IMR-90 (cell line): ENCODE measurements around the gene PRKCA. TPM values are rescaled to one million over a fixed set of nuclear protein-coding genes. Genes with fewer than 3 reads are reported as not detected.

Experiments used
- ATAC-seq: fragments of 200-7000 bp; cut with Tn5 transposase; 2 replicates; pipeline ENCODE4 v1.9.1; 2020; ENCODE audit warnings: low read depth, mild to moderate bottlenecking, moderate library complexity
- BruUV-seq: library from RNA; stranded (reverse); fragments of 400-500 nt; replicated peaks from 2 replicates; lab custom pipeline; 2021; lab: Mats Ljungman, UMichigan
- CTCF ChIA-PET: fragments of 300-600 bp; formaldehyde crosslinking; extraction: SDS; loops from one replicate; lab custom pipeline; 2021; ENCODE audit warnings: antibody characterized with exemption; lab: Yijun Ruan, JAX
- POLR2A ChIA-PET: fragments of 300-600 bp; sonication (Branson Sonifier 250); formaldehyde crosslinking; loops from one replicate; lab custom pipeline; 2022; ENCODE audit warnings: antibody characterized with exemption; ENCODE audit not compliant: unreplicated experiment; lab: Charles Lee
- DNase-seq: peaks from one replicate; pipeline ENCODE4 v3.0.0; 2013
- H2AFZ ChIP-seq: replicated peaks from 2 replicates; pipeline ENCODE3; 2013; ENCODE audit warnings: low read length, mild to moderate bottlenecking; ENCODE audit not compliant: poor library complexity
- H2AK5ac ChIP-seq: 2 replicates; pipeline ENCODE4 v1.6.1; 2013; ENCODE audit warnings: low read depth, low read length, inconsistent platforms
- H2AK9ac ChIP-seq: replicated peaks from 2 replicates; pipeline ENCODE3; 2013; ENCODE audit warnings: mild to moderate bottlenecking, low read depth, low read length, moderate library complexity; ENCODE audit not compliant: poor library complexity
- H2BK120ac ChIP-seq: 2 replicates; pipeline ENCODE4 v1.6.1; 2013; ENCODE audit warnings: low read depth, low read length, inconsistent platforms
- H2BK15ac ChIP-seq: 3 replicates; pipeline ENCODE4 v1.6.1; 2013; ENCODE audit warnings: low read depth, low read length, inconsistent platforms
- H2BK20ac ChIP-seq: 2 replicates; pipeline ENCODE4 v1.6.1; 2013; ENCODE audit warnings: low read depth, mild to moderate bottlenecking, inconsistent platforms, low read length, moderate library complexity
- H2BK5ac ChIP-seq: 2 replicates; pipeline ENCODE4 v1.6.1; 2013; ENCODE audit warnings: mild to moderate bottlenecking, low read depth, low read length, inconsistent platforms; ENCODE audit not compliant: poor library complexity, severe bottlenecking
- H3K14ac ChIP-seq: replicated peaks from 2 replicates; pipeline ENCODE4 v1.6.1; 2013; ENCODE audit warnings: low read depth, low read length, inconsistent platforms
- H3K18ac ChIP-seq: 2 replicates; pipeline ENCODE4 v1.6.1; 2013; ENCODE audit warnings: low read depth, low read length, control low read depth
- H3K23ac ChIP-seq: 2 replicates; pipeline ENCODE4 v1.6.1; 2013; ENCODE audit warnings: low read depth, low read length, inconsistent platforms
- H3K27ac ChIP-seq: 2 replicates; pipeline ENCODE4 v1.5.1; 2013; ENCODE audit warnings: mild to moderate bottlenecking, control low read depth, low read length; ENCODE audit not compliant: insufficient read depth
- H3K27me3 ChIP-seq: 2 replicates; pipeline ENCODE4 v1.6.1; 2013; ENCODE audit warnings: low read length; ENCODE audit not compliant: control insufficient read depth, insufficient read depth
- H3K36me3 ChIP-seq: 2 replicates; pipeline ENCODE4 v1.6.1; 2013; ENCODE audit warnings: low read length, mixed read lengths; ENCODE audit not compliant: control insufficient read depth, insufficient read depth
- H3K4ac ChIP-seq: 2 replicates; pipeline ENCODE4 v1.6.1; 2013; ENCODE audit warnings: low read depth, low read length, inconsistent platforms
- H3K4me1 ChIP-seq: 2 replicates; pipeline ENCODE4 v1.6.1; 2013; ENCODE audit warnings: low read length, mixed read lengths; ENCODE audit not compliant: control insufficient read depth, insufficient read depth
- H3K4me2 ChIP-seq: 2 replicates; pipeline ENCODE4 v1.6.1; 2013; ENCODE audit warnings: low read depth, mild to moderate bottlenecking, control low read depth, low read length, moderate library complexity
- H3K4me3 ChIP-seq: 2 replicates; pipeline ENCODE4 v1.5.1; 2013; ENCODE audit warnings: low read depth, mild to moderate bottlenecking, control low read depth, low read length, moderate library complexity; ENCODE audit not compliant: insufficient read depth
- H3K56ac ChIP-seq: 2 replicates; pipeline ENCODE4 v1.6.1; 2013; ENCODE audit warnings: low read length, inconsistent platforms; ENCODE audit not compliant: insufficient read depth; ENCODE audit errors: extremely low read depth
- H3K79me1 ChIP-seq, 2 experiments: 2 replicates each; pipeline ENCODE4 v1.6.1; 2013; ENCODE audit warnings: low read length in 2 of 2, inconsistent platforms in 1 of 2, low read depth in 1 of 2
- H3K9ac ChIP-seq: 2 replicates; pipeline ENCODE4 v1.6.1; 2013; ENCODE audit warnings: low read depth, low read length, control low read depth
- H3K9me1 ChIP-seq: 2 replicates; pipeline ENCODE4 v1.6.1; 2013; ENCODE audit warnings: low read length, inconsistent platforms; ENCODE audit not compliant: insufficient read depth
- H3K9me3 ChIP-seq: 2 replicates; pipeline ENCODE4 v1.6.1; 2013; ENCODE audit warnings: low read length; ENCODE audit not compliant: control insufficient read depth, insufficient read depth
- H4K20me1 ChIP-seq: 2 replicates; pipeline ENCODE4 v1.6.1; 2013; ENCODE audit warnings: low read length, inconsistent platforms; ENCODE audit not compliant: insufficient read depth
- H4K5ac ChIP-seq: 2 replicates; pipeline ENCODE4 v1.6.1; 2013; ENCODE audit warnings: mild to moderate bottlenecking, low read depth, low read length, control low read depth
- H4K8ac ChIP-seq, 2 experiments: 2 replicates each; pipeline ENCODE4 v1.6.1; 2013; ENCODE audit warnings: low read depth in 2 of 2, low read length in 2 of 2, control low read depth in 1 of 2, inconsistent platforms in 1 of 2
- H4K91ac ChIP-seq: 2 replicates; pipeline ENCODE4 v1.6.1; 2013; ENCODE audit warnings: low read depth, low read length, inconsistent platforms; ENCODE audit not compliant: insufficient read depth
- CTCF ChIP-seq: conservative IDR thresholded peaks from 2 replicates; pipeline ENCODE4 v1.5.1; 2012; ENCODE audit warnings: mild to moderate bottlenecking, low read depth, low read length, improper control_type of control experiment
- MAZ ChIP-seq: IDR thresholded peaks from 2 replicates; pipeline ENCODE4 v1.6.1; 2012; ENCODE audit warnings: low read depth, mild to moderate bottlenecking, low read length, improper control_type of control experiment, moderate library complexity, borderline replicate concordance
- MXI1 ChIP-seq: IDR thresholded peaks from 2 replicates; pipeline ENCODE4 v1.6.1; 2012; ENCODE audit warnings: low read depth, mild to moderate bottlenecking, low read length, moderate library complexity, borderline replicate concordance
- RFX5 ChIP-seq: IDR thresholded peaks from 2 replicates; pipeline ENCODE4 v1.8.0; 2012; ENCODE audit warnings: low read depth, mild to moderate bottlenecking, low read length, moderate library complexity
- WGBS, 2 experiments: methylation state at CpG; one replicate each; pipeline versions ENCODE4 v1.1.5 to v1.1.7; 2013; ENCODE audit warnings: missing lambda C conversion rate in 2 of 2; ENCODE audit not compliant: insufficient read length in 1 of 2; ENCODE audit errors: extremely low coverage in 2 of 2; 5-methylcytosine and 5-hydroxymethylcytosine counted together
- dilution Hi-C: fragments of 300-500 bp; cut with HindIII; formaldehyde crosslinking; loops from one replicate; pipeline ENCODE4 v1.14.3; 2018; ENCODE audit warnings: low sequenced_read_pairs; ENCODE audit not compliant: unreplicated experiment
- in situ Hi-C: fragments of 300-500 bp; cut with MboI; formaldehyde crosslinking; loops from 3 replicates; pipeline ENCODE4 v1.14.3; 2019; ENCODE audit warnings: low sequenced_read_pairs, inconsistent platforms, mixed read lengths
- intact Hi-C: fragments of 100-400 bp; cut with micrococcal nuclease; formaldehyde crosslinking; loops from 2 replicates; pipeline ENCODE4 v1.10.0; 2022
- polyA plus RNA-seq, 3 experiments: library from polyadenylated mRNA; depleted of rRNA; stranded (reverse); fragments of >200 nt; gene quantifications; 2 replicates each; pipeline ENCODE4 v1.2.3, GENCODE V29; 2012; ENCODE audit warnings: low replicate concordance in 1 of 3
- total RNA-seq: library from RNA; depleted of rRNA; stranded (reverse); fragments of >200 nt; gene quantifications from 2 replicates; pipeline ENCODE4 v1.2.3, GENCODE V29; 2012

PRKCA gene
- total and polyA plus RNA-seq, 2 of the 4 experiments (the other 2 are of a cell fraction), result 31.0 to 46.0 TPM

- TF ChIP-seq CTCF, result no peak
- no peak for TF ChIP-seq MXI1
Measured at GRCh38 chr17:66691644-66692420, 389.4 kb downstream of the PRKCA start (continued).

DNA sequence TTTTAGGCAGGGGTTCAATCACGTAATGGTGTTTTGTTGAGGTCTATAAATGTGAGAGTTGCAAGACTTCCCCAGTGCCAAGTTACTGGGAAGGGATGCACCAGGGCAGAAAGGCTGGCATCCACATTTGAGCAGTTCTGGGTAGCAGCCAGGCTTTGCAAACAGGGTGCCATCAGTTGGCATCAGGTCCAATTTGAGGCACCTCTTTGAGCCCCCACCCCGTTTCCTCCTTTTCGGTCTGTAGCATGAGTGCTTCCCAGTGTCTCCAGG lies 389.9 kb downstream of the PRKCA start:
- Histone ChIP-seq H4K20me1 (peaks cover 5% of the 10 kb centered on the region; the same call in 1 of the 2 replicates), H3K9me1 (peaks cover 8% of the 10 kb centered on the region), H2AK9ac (no peak overlapping the region), H3K4me1 (peaks cover 11% of the 10 kb centered on the region), H3K56ac (no peak overlapping the region), H3K14ac (no peak overlapping the region), H3K36me3 (peaks cover 36% of the 10 kb centered on the region), H3K27ac (peak overlapping the region; percentile 11; the same call in 1 of the 2 replicates), H4K91ac (no peak overlapping the region), H3K4ac (no peak overlapping the region), H2BK5ac (no peak overlapping the region), H2BK15ac (no peak overlapping the region), H3K9me3 (no peaks in the 10 kb centered on the region), H2BK120ac (no peak overlapping the region), H2AFZ (no peak overlapping the region), H3K9ac (no peak overlapping the region), H3K4me2 (no peak overlapping the region), H3K4me3 (no peak overlapping the region), H4K5ac (no peak overlapping the region), H3K23ac (no peak overlapping the region), H2BK20ac (no peak overlapping the region), H3K79me1 (peaks cover 0 to 9% of the 10 kb centered on the region in 2 experiments; a peak in 1 of 4 replicates), H3K27me3 (no peaks in the 10 kb centered on the region), H2AK5ac (no peak overlapping the region), H3K18ac (no peak overlapping the region), H4K8ac (no peak overlapping the region)
- intact Hi-C loops, result no loop called here
- dilution Hi-C loops, result no loop called here
- WGBS, 2 experiments, result 80% methylated on average over 1 of the region's 3 CpGs; no CpG with 5 or more reads in 1 of the 2 experiments
- DNase-seq (no peak), ATAC-seq (peak; percentile 19)
- ChIA-PET POLR2A (no interaction called here), CTCF (no interaction called here)
- in situ Hi-C loops, result no loop called here
- no TSS peak for BruUV-seq
- TF ChIP-seq RFX5, result no peak
- no peak for TF ChIP-seq MAZ
